ENCODE results near the gene TAF15.

The TAF15 gene

GRCh38 chr17:35788477-35789368 is 20.6 kb upstream of the TAF15 start:
- no peak for DNase-seq (ENCODE audit: low spot score)

GRCh38 chr17:35790841-35791240 is 18.4 kb upstream of the TAF15 start:
- DNase-seq (ENCODE audit: low spot score) = no peak

GRCh38 chr17:35791681-35792350 is 17.5 kb upstream of the TAF15 start:
- no peak for DNase-seq (ENCODE audit: low spot score)

- DNase-seq (ENCODE audit: low spot score) = no peak
These were observed 16.0 kb upstream of the TAF15 start for GRCh38 chr17:35793257-35793656.

- DNase-seq (ENCODE audit: low spot score) = no peak
These were observed 14.0 kb upstream of the TAF15 start, which contains the start of gene MMP28 for GRCh38 chr17:35795007-35795870. TSS of gene MMP28 (minus strand) at chr17:35795641. CDS start at chr17:35795377, 264 bp downstream.

GRCh38 chr17:35795871-35796265 is 13.4 kb upstream of the TAF15 start:
- DNase-seq (ENCODE audit: low spot score) = no peak

- DNase-seq (ENCODE audit: low spot score) = no peak
These were observed 12.3 kb upstream of the TAF15 start for GRCh38 chr17:35796942-35797341.

- no peak for DNase-seq (ENCODE audit: low spot score)
These were observed 11.9 kb upstream of the TAF15 start for GRCh38 chr17:35797370-35797769.

GRCh38 chr17:35797918-35798317 is 11.4 kb upstream of the TAF15 start:
- DNase-seq (ENCODE audit: low spot score) = no peak

- peak; percentile 61 for DNase-seq (ENCODE audit: low spot score)
These were observed 9.3 kb upstream of the TAF15 start for GRCh38 chr17:35799942-35800341.

GRCh38 chr17:35801583-35802224 is 7.6 kb upstream of the TAF15 start:
- peak; percentile 70 for DNase-seq (ENCODE audit: low spot score)

- DNase-seq (ENCODE audit: low spot score) = peak; percentile 82
These were observed 4.6 kb upstream of the TAF15 start for GRCh38 chr17:35804658-35805192.

- DNase-seq (ENCODE audit: low spot score) = no peak
These were observed 1.7 kb upstream of the TAF15 start for GRCh38 chr17:35807371-35808144.

- DNase-seq (ENCODE audit: low spot score) = no peak
These were observed 883 bp upstream of the TAF15 start for GRCh38 chr17:35808240-35808961.

GRCh38 chr17:35809855-35810461 is 674 bp downstream of the TAF15 start:
- DNase-seq (ENCODE audit: low spot score) = peak; percentile 28

- DNase-seq (ENCODE audit: low spot score) = no peak
These were observed 2.5 kb downstream of the TAF15 start for GRCh38 chr17:35811759-35812158.

GRCh38 chr17:35812456-35812855 is 3.2 kb downstream of the TAF15 start:
- no peak for DNase-seq (ENCODE audit: low spot score)

GRCh38 chr17:35816723-35817122 is 7.4 kb downstream of the TAF15 start:
- no peak for DNase-seq (ENCODE audit: low spot score)

- DNase-seq (ENCODE audit: low spot score) = no peak
These were observed 7.9 kb downstream of the TAF15 start for GRCh38 chr17:35817196-35817595.

- DNase-seq (ENCODE audit: low spot score) = no peak
These were observed 10.2 kb downstream of the TAF15 start for GRCh38 chr17:35819455-35819854.
